GM13976 (cell line): ENCODE data around the gene CHRNB2.

ENCODE experiments used
- DNase-seq: peaks from one replicate; pipeline ENCODE4 v3.0.0; 2012; ENCODE audit warnings: low spot score
- in situ Hi-C: fragments of 300-500 bp; cut with MboI; formaldehyde crosslinking; loops from one replicate; pipeline ENCODE4 v1.12.0; 2022; ENCODE audit warnings: low sequenced_read_pairs, mixed read lengths, inconsistent platforms; ENCODE audit not compliant: unreplicated experiment
- TF ChIP-seq, protein P1 (sequence below): IDR thresholded peaks from 2 replicates; pipeline ENCODE4 v1.5.1; 2012; ENCODE audit warnings: borderline replicate concordance, mild to moderate bottlenecking; ENCODE audit not compliant: insufficient read depth; ENCODE audit errors: extremely low read depth, missing control alignments, control extremely low read depth

The CHRNB2 gene

DNA sequence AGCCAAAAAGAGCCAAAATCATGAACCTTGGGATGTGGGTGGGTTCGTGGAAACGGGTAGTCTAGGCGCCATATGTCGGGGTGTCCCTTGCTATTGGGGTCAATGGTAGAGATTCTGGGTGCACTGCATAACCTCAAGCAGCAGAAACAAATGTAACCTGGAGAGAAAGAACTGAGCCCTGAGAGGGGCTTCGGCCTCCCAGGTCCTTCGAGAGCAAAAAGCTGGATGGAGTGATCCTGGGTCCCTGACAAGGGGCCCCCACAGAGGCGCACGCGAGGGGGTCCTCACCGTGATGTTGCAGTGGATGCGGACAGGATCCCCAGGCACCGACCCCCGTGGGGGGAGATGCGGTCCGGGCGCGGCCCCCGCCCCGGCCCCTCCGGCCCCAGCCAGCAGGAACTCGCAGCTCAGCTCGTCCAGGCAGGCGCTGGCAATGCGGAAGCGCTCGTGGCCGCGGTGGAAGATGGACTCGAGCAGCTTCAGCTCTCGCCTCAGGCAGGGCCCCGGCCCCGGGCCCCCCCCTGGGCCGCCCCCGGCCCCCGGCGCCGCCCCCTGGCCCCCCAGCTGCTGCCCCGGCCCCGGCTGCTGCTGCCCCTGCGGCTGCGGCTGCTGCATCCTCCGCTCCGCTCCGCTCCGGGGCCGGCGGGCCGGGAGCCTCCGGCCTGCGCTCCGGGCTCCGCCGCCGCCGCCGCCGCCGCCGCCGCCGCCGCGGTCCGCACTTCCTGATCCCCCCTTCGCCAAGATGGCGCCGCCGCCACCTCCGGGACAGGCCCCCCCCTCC is 9.4 kb upstream of the CHRNB2 start, which contains the start of gene UBE2Q1:
Gene UBE2Q1 (minus strand): TSS at position 724 of the 781 bp plus-strand sequence. CDS start 109 bp downstream, at position 615.
- in situ Hi-C loops = loop anchor here (25.0 kb wide), 2 partner anchors 329 to 504 kb away; partner anchors contain the start of genes ADAM15 and EFNA4
- peak; percentile 54 for DNase-seq
- TF ChIP-seq, protein P1, sequence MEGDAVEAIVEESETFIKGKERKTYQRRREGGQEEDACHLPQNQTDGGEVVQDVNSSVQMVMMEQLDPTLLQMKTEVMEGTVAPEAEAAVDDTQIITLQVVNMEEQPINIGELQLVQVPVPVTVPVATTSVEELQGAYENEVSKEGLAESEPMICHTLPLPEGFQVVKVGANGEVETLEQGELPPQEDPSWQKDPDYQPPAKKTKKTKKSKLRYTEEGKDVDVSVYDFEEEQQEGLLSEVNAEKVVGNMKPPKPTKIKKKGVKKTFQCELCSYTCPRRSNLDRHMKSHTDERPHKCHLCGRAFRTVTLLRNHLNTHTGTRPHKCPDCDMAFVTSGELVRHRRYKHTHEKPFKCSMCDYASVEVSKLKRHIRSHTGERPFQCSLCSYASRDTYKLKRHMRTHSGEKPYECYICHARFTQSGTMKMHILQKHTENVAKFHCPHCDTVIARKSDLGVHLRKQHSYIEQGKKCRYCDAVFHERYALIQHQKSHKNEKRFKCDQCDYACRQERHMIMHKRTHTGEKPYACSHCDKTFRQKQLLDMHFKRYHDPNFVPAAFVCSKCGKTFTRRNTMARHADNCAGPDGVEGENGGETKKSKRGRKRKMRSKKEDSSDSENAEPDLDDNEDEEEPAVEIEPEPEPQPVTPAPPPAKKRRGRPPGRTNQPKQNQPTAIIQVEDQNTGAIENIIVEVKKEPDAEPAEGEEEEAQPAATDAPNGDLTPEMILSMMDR = no peak

DNA sequence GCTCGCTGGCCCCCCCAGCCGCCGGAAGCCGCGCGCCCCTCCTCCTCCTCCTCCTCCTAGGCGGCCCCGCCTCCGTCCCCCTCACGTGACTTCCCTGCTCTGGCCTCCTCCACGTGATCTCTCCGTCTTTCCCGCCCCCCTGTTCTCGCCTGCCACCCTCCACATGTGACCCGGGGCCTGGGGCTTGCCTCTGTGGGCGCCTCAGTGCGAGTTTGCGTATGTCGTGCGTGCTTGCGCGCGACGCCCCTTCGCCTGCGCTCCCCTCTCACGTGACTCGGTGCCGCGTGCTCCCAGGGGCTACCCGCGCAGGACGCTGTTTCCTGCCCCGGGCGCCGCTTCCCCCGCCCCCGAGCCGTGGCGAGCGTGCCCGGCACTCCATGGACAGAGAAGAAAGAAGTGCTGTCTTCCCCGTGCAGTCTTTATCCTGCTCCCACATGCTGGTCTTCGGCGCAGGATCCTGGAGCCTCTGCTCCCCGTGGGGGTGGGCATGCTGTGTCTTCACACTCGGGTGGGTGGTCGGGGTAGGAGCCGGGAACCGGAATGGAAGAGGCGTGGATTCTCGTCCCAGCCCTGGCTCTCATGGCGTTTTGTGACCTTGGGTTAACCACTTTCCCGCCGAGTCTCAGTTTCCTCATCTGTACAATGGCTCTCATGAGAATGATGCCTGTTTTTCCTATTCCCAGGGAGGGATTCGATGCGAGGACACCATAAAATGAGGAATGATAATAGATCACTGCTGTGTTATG is 8.7 kb upstream of the CHRNB2 start:
- peak; percentile 97 for DNase-seq
- TF ChIP-seq, protein P1 = no peak
- in situ Hi-C loops = loop anchor here (25.0 kb wide), 2 partner anchors 328 to 503 kb away; partner anchors contain the start of genes ADAM15 and EFNA4

DNA sequence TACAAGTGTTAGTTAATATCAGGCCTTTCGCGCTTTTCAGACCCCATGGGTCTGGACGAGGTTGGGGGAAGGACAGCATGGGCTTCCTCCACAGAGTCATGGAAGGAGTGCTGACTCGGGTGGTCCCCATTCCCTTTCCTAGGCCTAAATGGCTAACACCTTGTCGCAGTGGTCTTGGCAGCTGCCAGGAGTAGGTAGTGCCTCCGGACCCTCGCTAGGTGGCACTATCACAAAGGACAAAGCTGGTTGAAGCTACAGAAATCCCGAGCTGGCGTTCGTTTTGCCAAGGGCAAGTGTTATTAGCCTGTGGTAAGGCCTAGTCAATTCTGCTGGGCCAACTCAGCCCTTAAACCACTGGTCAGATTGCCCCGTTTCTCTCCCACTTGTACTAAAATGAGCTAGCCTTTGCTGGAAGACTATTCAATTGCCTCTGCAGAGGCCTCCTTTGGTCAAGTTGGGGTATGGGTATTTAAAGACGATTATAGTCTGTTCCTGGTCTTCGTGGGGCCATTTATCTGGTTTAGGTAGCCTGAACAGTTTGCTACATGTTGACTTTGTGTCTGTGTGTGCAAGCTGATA is 8.0 kb upstream of the CHRNB2 start:
- DNase-seq = peak; percentile 81
- TF ChIP-seq, protein P1 = peak; percentile 94
- in situ Hi-C loops = loop anchor here (25.0 kb wide), 2 partner anchors 328 to 503 kb away; partner anchors contain the start of genes ADAM15 and EFNA4

DNA sequence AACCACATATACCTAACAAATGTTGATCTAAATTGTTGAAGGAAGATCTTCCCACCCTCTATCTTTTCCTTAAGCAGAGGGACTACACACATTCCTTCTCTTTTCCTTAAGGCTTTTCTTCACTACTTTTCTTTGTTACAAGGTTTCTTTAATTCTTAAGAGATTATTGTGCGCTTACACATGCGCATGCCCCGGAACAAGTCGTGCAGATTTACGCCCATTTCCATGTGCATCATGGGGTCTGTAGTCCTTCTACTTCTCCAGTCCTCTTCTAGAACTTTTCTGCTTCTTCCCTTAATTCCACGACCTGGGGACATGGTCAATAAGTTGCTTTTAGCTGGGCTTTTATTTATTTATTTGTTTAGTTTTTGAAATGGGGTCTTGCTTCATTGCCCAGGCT is 1.7 kb upstream of the CHRNB2 start:
- in situ Hi-C loops = loop anchor here (25.0 kb wide), 2 partner anchors 321 to 496 kb away; partner anchors contain the start of genes ADAM15 and EFNA4
- TF ChIP-seq, protein P1 = no peak
- no peak for DNase-seq

DNA sequence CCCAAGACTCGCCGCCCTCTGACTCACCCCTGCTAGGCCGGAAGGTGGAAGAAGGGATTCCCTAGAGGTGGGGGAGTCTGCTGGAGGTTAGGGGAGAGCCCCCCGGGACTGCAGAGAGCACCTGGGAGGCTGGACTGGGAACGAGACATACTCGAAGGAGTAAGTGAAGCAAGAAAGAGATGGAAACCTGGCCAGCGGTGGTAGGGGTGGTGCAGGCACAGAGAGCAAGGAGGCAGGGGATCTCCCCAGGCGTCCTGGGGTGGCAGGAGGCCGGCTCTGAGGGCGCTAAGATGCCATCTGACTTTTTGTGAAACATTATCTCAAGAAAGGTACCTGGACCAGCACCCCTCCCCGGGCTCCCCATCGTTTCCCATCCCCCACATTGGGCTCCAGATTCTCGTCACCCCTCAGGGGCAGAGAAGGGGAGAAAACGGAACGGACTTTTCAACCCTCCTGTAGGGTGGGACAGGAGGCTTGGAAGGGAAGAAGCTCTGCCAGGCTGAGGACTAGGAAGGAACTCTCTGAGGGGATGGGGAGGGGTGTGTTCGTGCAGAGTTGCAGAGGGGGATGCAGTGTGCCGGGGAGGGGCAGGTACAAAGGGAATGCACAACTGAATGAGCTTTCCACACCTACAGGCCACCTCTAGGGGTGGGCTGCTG is 708 bp downstream of the CHRNB2 start:
- TF ChIP-seq, protein P1 = no peak
- in situ Hi-C loops = loop anchor here (25.0 kb wide), 2 partner anchors 319 to 494 kb away; partner anchors contain the start of genes ADAM15 and EFNA4
- DNase-seq = no peak
